ENCODE measurements around the gene ANO6.

- TF ChIP-seq CTCF (IDR thresholded peaks at IDR 0.05) (no peak), EP300 (IDR thresholded peaks at IDR 0.05) (no peak), POLR2AphosphoS5 (IDR thresholded peaks at IDR 0.05) (no peak)
These were observed 32.2 kb downstream of the ANO6 start for GRCh38 chr12:45248095-45248494.
